CD4-positive, alpha-beta T cell treated with Interleukin-4 for 4 hours (primary cell): ENCODE results near the gene FBXL12.
"Not testable (repeated sequence)": the region's sequence is repeated elsewhere in the genome, so short reads cannot be mapped to it uniquely, and the experiment has no call there.

Experiments used
- DNase-seq: peaks from one replicate; pipeline ENCODE4 v3.0.0-alpha.2; 2020

The FBXL12 gene

DNA sequence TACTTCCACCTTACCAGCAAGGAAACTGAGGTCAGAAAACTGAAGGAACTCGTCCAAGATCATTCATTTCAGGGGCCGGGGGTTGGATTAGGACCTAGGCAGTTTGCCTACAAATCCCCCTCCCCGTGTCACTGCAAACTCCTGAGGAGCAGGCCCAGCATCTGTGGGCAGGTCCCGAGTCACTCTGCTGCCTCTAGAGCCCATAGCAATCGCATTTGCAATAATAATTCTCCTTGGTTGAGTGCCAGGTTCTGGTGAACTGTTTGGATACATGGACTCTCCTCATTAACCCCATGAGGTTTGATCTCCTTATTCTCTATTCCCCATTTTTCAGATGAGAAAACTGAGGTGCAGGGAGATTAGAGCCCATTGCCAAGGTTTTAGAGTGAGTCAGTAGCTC is 17.1 kb upstream of the FBXL12 start:
- no peak for DNase-seq

DNA sequence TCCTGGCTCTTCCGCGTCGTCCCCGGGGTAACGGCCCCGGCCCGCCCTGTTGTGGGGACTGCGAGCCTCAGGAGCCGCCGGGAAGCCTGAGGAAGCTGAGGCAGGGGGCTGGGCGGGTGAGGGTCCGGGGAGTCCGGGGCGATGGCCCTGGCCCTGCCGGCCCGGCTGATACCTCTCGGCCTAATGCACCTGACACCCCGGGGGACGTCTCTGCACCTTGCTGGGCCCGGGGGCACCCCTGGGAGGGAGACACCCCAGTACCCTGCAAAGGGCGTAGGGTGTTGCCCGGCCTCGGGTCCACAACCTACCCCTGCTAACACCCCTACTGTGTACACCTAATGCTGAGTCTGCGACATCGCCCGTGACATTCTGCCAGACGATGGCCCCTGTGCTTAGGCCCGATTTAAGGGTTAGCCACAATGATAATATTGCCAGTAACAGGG is 16.6 kb upstream of the FBXL12 start:
- no peak for DNase-seq

DNA sequence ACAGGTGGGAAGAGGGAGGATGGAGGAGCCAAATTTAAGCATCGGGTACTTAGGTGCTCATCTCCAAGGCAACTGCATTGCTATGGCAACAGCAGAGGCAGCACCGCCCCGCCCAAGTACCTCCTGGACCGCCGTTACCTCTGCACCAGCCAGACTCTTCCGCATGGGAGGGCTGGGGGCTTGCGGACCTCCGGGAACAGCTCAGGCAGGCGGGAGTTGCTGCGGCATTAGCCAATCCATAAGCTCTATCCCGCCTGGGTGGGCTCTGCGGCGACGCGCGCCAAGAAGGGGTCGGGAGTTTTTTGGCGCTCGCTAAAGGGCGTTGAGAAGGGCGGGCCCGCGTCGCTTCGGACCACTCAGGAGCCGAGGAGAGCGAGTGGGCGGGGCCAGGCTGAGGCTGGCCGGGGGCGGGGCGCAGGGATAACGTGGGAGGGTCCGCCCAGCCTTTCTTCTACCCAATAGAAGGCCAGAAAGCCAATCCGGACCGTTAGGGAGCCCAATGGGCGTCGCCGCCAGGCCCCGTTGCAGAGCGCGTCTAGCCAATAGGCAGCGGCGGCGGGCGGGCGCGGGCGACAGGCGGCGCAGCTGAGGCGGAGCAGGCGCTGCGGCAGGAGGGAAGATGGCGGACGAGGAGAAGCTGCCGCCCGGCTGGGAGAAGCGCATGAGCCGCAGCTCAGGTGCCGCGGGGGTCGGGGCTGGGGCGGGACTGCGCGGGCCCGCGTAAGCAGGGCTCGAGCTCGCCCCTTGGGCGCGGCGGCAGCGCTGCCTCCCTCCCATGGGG is 16.0 kb upstream of the FBXL12 start, which contains the start of gene PIN1:
Gene PIN1, plus strand, starts transcription at position 593 of the 781 bp plus-strand sequence. Its CDS starts 27 bp downstream, at position 620.
- peak; percentile 99 for DNase-seq

DNA sequence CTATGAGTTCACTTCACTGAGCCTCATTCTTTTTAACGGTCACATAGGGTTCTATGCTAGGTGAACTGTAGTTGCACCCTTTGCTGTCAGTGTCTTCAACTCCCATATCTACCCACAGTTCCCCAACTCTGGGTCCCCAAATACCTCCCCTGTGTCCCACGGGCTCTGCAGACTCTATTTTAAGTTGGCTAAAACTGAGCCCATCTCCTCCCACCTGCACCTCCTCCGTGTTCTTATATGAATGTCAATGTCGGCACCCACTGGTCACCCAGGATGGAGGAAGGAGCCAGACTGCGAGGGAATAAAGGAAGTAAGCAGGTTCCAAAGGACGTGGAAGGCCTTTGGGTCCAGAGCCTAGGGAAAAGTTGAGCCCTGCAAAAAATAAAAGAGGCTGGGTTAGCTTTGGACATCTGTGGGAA is 15.4 kb upstream of the FBXL12 start:
- no peak for DNase-seq

DNA sequence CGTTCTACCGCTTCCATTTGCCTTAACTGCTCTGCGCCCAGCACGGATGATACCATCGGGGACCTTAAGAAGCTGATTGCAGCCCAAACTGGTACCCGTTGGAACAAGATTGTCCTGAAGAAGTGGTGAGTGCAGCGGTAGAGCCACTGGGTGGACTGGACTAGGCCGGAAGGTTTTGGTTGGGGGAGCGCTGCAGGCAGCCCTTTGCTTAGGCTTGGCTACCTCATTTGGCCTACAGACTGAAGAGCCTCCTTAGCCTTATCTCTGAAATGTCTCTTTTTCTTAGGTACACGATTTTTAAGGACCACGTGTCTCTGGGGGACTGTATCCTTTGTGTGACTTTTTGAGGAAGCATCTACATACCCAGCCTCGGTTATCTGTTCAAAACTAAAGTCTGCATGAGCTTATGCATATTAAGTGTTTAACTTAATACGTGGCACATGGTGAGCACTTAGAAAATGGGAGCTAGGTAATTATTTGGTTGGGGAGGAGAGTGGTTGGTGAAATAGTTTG is 9.7 kb upstream of the FBXL12 start:
- no peak for DNase-seq

DNA sequence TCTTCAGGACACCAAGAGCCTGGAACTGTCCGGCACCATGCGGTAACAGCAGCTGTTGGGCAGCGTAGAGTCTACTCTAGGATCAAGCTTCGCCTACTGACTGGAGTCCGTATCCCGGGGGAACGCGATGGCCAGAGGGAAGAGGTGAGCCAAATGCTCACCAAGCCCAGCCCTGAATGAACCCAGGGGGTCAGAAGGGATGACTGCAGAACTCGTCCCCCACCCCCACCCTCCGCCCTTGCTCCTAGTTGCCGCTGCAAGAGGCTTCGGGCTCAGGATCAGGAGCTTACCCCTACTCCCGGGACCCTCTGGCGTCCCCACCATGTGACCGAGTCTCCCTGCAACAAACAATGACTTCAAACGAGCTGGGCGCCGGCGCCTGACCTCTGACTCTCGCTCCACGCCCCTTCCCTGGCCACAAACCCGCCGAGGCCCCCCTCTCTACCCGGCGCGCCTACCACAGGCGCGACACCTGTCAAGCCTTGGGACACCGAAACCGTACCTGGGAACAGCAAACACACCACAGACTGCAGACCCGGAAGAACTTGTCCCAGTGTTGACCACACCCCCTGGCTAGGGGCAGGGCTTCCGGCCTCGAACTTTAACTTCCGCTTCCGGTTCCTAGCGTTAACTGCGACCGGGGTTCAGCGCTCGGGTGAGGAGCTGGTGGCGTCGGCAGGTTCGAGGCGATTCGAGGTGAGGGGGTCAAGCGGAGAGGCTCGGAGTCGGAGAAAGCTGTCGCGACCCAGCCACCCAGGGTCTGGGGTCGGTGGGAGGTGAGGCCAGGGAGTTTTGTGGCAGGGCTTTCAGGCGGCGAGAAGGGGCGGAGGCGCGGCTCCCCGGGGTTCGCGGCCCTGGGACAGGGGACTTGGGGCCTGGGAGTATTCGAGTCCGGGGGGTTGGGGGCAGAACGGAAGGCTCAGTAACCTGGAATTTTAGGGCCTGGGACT is 8.7 kb upstream of the FBXL12 start, which contains the start of gene UBL5:
Gene UBL5, plus strand, starts transcription at position 630 of the 950 bp plus-strand sequence. CDS start 420 bp downstream, outside the sequence.
- peak; percentile 92 for DNase-seq

DNA sequence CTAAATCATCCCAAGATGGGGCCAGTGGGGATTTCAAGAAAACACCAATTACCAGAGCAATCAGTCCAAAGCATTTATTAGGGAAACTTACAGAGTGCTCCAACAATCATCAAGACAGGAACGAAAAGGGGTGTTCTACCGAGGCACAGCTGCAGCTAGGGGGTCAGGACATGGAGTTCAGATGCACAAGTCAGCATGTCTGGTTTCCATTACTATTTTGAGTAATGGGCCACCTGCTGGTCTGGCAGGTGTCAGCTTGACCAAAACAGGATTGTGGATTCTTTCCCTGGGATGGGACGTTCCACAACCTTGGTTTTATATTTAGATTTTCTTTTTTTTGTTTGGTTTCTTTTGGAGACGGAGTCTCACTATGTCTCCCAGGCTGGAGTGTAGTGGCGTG is 4.9 kb upstream of the FBXL12 start:
- no peak for DNase-seq

DNA sequence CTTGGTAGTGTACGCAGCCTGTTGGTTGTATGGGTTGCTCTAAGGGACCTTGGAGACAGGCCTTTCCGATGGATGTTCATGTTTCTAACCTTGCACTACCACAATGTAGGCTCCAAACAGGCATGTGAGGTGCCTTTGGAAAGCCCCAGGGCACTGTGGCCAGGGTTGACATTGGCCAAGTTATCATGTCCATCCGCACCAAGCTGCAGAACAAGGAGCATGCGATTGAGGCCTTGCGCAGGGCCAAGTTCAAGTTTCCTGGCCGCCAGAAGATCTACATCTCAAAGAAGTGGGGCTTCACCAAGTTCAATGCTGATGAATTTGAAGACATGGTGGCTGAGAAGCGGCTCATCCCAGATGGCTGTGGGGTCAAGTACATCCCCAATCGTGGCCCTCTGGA is 1.2 kb upstream of the FBXL12 start:
- DNase-seq, result not testable (repeated sequence)

DNA sequence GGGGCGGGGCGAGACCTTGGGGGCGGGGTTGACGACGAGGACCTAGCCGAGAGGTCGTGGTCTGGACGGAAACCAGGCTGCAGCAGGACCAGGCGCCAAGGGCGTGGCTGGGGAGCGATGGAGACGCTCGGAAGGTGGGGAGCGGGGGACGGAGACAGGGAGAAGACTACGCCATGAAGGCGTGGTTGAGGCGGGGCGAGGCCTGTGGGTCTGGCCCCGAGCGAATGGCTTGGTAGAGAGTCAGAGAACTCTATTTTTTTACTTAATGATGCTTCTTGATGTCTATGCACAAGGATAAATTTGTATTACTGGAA is 674 bp upstream of the FBXL12 start:
- DNase-seq, result no peak

DNA sequence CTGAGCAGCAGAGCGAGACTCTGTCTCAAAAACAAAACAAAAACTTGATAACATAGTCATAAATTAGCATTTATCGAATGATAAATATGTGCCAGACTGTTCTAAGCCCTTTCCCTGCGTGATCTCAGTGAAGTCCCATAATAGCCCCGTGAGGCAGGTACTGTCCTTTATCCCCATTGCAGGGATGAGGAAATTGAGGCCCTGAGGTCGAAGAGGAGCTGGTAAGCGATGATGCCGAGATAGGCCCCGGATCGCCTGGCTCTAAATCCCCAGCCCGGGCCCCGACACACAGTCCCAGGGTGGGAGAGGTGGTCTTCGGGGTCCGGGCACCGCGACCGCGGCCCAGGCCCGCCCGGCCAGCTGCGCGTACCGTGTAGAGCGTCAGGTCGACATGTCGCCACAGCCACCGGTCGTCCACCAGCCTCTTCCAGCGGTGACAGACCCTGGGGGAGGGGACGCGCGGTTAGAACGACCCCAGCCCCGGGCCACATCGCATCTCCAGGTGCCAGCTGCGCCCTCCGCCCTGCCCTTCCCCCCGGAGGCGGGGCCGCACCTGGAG is 625 bp downstream of the FBXL12 start:
- no peak for DNase-seq

DNA sequence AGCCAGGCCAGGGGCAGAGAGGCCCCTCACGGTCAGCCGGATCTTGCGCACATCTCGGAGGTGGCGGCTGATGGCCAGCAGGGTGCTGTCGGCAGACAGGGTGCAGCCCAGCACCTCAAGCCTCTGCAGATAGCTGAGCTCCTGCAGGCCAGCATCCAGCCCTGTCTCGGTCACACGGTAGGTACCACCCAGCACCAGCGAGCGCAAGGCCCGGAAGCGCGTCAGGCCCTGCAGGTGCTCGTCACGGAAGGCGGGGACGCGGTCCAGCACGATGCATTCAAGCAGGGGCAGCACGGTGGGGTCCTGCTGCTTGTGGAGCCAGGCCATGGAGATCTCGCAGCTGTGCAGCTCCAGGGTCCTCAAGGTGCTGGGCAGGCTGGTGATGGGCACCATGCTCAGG is 7.7 kb downstream of the FBXL12 start:
- DNase-seq, result no peak

DNA sequence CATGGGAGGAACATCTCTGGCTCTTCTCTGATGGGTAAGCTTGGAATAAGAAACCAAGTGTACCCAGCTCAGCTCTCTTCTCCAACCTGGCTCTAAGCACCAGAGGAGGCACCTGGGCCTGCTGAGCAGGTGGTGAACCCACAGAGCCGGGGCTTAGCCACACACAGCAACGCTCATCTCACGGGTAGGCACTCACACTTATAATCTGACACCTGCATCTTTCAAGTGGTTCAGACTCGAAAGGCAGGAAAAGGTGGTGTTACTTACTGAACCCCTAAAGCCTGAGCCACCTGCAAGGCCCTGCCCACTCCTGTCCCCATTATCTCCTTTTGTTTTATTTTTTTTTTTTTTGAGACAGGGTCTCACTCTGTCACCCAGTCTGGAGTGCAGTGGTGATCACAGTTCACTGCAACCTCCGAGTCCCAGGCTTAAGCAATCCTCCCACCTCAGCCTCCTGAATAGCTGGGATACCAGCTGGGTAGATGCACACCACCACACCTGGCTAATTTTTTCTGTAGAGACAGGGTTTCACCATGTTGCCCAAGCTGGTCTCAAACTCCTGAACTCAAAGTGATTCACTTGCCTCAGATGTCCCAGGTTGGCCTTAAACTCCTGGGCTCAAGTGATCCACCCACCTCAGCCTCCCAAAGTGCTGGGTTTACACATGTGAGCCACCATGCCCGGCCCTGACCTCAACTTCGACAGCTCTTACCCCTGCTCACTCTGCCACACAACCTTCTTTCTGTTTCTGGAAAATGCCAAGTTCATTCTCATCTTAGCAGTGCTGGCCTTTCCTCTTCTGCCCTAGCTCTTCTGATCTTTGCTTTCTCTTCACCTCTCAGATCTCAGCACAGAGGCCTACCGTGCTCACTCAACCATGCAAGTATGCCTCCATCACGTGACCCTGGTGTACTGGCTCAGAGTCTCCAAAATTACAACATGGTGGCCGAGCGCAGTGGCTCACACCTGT is 9.7 kb downstream of the FBXL12 start:
- DNase-seq, result peak; percentile 49

DNA sequence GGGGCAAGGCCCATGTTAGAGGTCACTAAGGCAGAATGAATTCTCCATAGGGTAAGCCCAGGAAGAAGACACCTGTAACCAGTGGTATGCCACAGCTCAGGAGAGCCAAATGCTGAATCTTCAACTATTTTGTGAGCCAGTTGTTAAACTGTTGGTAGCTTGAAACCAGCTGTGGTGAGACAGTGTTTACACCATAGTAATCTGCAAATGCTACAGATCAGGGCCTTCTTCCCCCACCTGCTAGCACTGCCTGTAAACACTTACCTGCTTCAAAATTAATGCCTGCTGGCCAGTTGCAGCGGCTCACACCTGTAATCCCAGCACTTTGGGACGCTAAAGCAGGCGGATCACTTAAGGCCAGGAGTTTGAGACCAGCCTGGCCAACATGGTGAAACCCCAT is 12.1 kb downstream of the FBXL12 start:
- DNase-seq, result no peak

DNA sequence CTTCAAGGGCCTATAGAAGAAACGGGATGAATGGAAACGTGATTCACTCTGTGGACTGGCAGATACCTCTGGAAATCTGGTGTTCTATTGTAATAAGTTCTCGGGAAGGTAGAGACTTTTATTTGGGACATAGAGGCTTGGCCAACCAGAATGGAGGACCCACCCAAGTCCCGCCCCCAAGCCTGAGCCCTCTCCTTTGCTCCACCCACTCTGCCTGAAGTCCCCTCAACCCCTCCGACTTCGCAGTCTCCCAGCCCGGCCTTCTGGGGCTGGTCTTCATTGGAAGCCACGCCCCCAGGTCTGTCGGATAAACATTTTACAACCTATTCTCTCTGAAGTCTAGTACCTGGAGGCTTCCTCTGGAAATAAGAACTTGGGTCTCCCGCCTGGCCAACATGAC is 16.9 kb downstream of the FBXL12 start:
- DNase-seq, result no peak

DNA sequence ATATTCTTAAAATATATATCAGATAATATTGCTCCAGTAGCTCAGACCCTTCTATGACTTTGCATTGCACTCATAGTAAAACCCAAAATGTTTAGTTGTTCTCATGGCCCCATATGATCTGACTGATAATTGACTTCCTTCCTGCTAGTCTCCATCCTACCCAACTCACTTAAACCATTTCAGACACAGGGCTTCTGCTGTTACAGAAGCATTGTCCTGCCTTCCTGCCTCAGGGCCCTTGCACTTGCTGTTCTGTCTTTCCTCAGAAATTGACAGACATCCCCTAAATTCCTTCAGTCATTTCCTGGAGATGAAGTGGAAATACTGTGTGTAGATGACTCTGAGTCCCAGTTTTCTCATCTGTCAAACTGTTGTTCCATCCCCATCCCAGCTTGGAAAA is 19.7 kb downstream of the FBXL12 start:
- no peak for DNase-seq

DNA sequence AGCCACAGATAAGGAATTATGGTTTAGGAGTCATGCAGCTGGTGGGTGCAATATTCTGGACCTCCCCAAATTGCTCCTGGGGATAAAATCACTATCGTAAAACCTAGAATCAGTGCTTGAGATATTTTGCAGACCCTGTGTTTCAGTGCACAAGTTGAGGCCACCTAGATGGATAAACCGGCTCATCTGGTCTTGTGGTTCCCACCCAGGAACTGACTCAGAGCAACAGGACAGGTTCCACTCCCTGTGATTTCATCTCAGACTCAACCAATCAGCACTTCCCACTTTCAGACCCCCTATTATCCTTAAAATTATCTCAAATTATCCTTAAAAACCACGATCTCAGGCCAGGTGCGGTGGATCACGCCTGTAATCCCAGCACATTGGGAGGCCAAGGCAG is 21.0 kb downstream of the FBXL12 start:
- no peak for DNase-seq

DNA sequence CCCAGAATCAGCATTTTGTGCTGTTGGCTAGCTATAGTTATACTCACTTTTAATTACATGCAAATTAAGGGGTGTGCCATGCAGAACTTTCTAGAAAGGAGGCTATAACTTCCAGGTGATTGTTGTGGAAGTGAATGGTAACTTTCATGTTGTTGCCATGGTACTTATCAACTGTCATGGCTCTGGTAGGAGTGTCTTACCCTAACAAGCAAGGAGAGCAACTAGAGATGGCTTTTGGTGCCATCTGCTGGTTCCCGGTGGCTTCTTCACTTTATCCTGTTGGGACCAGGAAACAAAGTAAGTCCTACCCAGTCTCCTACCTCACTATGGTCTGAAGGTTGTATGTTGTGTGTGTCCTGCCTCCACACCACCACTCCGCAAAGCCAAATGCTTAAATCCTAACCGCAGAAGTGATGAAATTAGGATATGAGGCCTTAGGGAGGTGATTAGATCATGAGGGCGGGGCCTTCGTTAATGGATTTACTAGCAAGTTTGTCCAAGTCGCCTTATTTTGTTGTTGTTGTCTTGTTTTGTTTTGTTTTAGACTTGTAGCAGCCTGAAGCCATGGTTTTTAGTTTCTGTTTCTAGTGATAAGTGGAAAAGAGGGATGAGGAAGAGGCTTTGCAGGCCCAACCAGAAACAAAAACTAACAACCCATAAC is 22.6 kb downstream of the FBXL12 start:
- DNase-seq, result peak; percentile 94

DNA sequence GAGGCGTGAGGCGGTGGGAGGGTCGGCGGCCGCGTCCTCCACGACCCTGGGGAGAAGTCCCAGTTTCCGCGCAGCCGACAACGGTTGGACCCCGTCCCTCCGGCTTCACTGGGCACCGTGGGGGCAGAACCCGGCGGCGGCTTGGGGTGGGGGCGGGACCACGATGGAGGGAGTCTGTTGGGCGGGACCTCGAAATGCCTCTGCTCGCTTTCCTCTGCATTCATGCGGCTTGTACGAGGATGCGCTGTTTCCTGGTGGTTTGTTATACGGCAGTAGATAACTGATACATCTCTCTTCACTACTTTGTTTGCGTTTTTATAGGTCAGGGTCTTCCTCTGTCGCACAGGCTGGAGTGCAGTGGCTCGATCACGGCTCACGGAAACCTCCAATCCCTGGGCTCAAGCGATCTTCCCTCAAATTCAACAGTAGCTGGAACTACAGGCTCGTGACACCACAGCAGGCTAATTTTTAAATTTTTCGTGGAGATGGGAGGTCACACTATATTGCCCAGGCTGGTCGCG is 25.7 kb downstream of the FBXL12 start:
- peak; percentile 64 for DNase-seq

DNA sequence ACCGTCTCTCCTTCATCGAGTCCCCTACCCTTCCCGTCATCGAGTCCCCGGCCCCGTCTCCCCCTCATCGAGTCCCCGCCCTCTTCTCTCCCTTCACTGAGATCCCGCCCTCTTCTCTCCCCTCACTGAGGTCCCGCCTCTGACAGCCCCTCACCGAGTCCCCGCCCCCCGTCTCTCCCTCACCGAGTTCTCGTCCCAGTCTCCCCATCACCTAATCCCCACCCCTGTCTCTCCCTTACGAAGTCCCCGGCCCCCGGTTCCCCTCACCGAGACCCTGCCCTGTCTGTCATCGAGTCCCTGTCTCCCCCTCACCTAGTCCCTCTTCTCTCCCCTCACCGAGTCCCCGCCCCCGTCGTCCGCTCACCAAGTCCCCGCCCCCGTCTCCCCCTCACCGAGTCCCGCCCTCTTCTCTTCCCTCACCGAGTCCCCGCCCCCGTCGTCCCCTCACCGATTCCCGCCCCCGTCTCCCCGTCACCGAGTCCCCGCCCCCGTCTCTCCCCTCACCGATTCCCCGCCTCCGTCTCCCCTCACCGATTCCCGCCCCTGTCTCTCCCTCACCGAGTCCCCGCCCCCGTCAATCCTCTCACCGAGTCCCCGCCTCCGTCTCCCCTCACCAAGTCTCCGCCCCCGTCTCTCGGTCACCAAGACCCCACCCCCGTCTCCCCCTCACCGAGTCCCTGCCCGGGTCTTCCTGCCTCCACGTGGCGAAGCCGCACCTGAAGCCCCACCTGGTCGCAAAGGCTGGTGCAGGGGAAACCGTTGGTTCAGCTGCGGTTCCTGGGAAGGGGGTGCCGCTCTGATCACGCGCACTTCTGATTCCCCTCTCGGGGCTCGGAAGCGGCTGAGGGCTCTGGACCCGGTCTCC is 26.4 kb downstream of the FBXL12 start:
- peak; percentile 91 for DNase-seq

DNA sequence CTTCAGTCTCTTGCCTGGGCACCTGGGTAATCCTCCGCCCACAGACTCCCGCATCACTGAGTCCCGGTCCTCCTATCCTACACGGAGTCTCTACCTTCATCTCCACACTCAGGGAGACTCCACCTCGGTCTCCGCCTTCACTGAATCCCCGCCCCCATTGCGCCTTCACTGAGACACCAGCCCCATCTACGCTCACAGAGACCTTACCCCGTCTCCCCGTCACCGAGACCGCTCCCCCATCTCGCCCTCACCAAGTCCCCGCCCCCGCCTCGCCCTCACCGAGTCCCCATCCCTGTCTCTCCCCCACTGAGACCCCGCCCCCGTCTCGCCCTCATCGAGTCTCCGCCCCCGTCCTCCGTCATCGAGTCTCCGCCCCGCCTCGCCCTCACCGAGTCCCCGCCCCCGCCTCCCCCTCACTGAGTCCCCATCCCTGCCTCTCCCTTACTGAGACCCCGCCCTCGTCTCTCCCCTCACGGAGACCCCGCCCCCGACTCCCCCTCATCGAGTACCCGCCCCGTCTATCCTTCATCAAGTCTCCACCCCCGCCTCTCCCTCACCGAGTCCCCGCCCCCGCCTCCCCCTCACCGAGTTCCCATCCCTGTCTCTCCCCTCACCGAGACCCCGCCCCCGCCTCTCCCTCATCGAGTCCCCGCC is 27.2 kb downstream of the FBXL12 start:
- peak; percentile 95 for DNase-seq
